HepG2 (cell line): ENCODE data around the gene TCEANC2. TPM values are rescaled to one million over a fixed set of nuclear protein-coding genes. Genes with fewer than 3 reads are reported as not detected.

Experiments used
- FOXA1 ChIP-seq, 2 experiments: fragments of 450-650 bp in 1 of 2; sonication (generic) in 1 of 2; formaldehyde crosslinking in 1 of 2; IDR thresholded peaks; 2 replicates each; pipeline versions ENCODE4 v1.4.0 to v1.6.1; 2016 to 2020; ENCODE audit warnings: missing genetic modification reagents in 1 of 2
- microRNA-seq: library from miRNA; unstranded; fragments of <30 nt; microRNA quantifications from one replicate; pipeline ENCODE4, GENCODE V29; 2020
- polyA plus RNA-seq, 8 experiments: library from polyadenylated mRNA; depleted of rRNA in 3 of 8; stranded (reverse) in 7 of 8; unstranded in 1 of 8; fragments of >200 nt; fragmentation: Illumina TruSeq in 4 of 8; extraction: Trizol in 4 of 8; gene quantifications; 2 replicates each; pipeline versions ENCODE4 v1.2.1 to v1.2.3, GENCODE V29; 2011 to 2016; ENCODE audit warnings: low read depth in 4 of 8, missing spikeins in 1 of 8, mixed read lengths in 1 of 8; ENCODE audit not compliant: insufficient read depth in 1 of 8
- small RNA-seq, 3 experiments: library from RNA; depleted of rRNA; stranded (forward); fragments of <200 nt; gene quantifications; one replicate each; pipeline ENCODE3, GENCODE V24; 2012; ENCODE audit warnings: low read depth in 2 of 3, low replicate concordance in 1 of 3; ENCODE audit not compliant: insufficient read length in 3 of 3, insufficient read depth in 2 of 3
- total RNA-seq, 5 experiments: library from RNA; depleted of rRNA; stranded (reverse); fragments of >200 nt; fragmentation: Illumina TruSeq; extraction: Trizol; gene quantifications; 2 replicates each; pipeline ENCODE4 v1.2.3, GENCODE V29; 2016; ENCODE audit warnings: low read depth in 1 of 5

The TCEANC2 gene
- total and polyA plus RNA-seq, 2 of the 13 experiments (the other 11 are each of a cell fraction or from before 2014, with no cell fraction given) = 3.8 to 5.0 TPM

- no peak for TF ChIP-seq FOXA1 (IDR thresholded peaks at IDR 0.05)
- no peak for TF ChIP-seq FOXA1 (CRISPR knock-in tag; IDR thresholded peaks at IDR 0.05)
- TF ChIP-seq, all 625 proteins: peak for 27
Measured at GRCh38 chr1:54153535-54154439, 100.4 kb downstream of the TCEANC2 start (continued).

Small RNAs within 50 kb of the gene (microRNA-seq; reads per million reads assigned to microRNA genes)
- gene MIR4781 = 0.51 reads per million

Small RNAs within 50 kb of the gene (small RNA-seq; reads per million reads assigned to genes)
- gene AL353898.1 = 0 reads per million in 3 experiments
- 0 reads per million in 3 experiments for gene AL353898.2

Other genes with a start within 250 kb of the TCEANC2 start
- gene NDC1, start 215.3 kb upstream of the TCEANC2 start, total RNA-seq (2016; rRNA removed; fragmentation: Illumina TruSeq; extraction: Trizol) = 44.6 and 50.9 TPM in 2 replicates
- 20.9 and 38.1 TPM in 2 replicates for gene NDC1, start 215.3 kb upstream of the TCEANC2 start, polyA plus RNA-seq (2011; rRNA removed)
- 19.0 and 21.1 TPM in 2 replicates for gene YIPF1, start 163.8 kb upstream of the TCEANC2 start, total RNA-seq (2016; rRNA removed; fragmentation: Illumina TruSeq; extraction: Trizol)
- 30.8 and 31.9 TPM in 2 replicates for gene YIPF1, start 163.8 kb upstream of the TCEANC2 start, polyA plus RNA-seq (2011; rRNA removed)
- 31.1 and 45.6 TPM in 2 replicates for gene DIO1, start 159.4 kb upstream of the TCEANC2 start, total RNA-seq (2016; rRNA removed; fragmentation: Illumina TruSeq; extraction: Trizol)
- gene DIO1, start 159.4 kb upstream of the TCEANC2 start, polyA plus RNA-seq (2011; rRNA removed) = 13.5 and 16.3 TPM in 2 replicates
- 48.0 and 52.8 TPM in 2 replicates for gene IFT25, start 107.9 kb upstream of the TCEANC2 start, total RNA-seq (2016; rRNA removed; fragmentation: Illumina TruSeq; extraction: Trizol)
- 12.7 and 19.7 TPM in 2 replicates for gene IFT25, start 107.9 kb upstream of the TCEANC2 start, polyA plus RNA-seq (2011; rRNA removed)
- gene LRRC42, start 107.3 kb upstream of the TCEANC2 start, total RNA-seq (2016; rRNA removed; fragmentation: Illumina TruSeq; extraction: Trizol) = 43.6 and 55.1 TPM in 2 replicates
- 27.2 and 30.6 TPM in 2 replicates for gene LRRC42, start 107.3 kb upstream of the TCEANC2 start, polyA plus RNA-seq (2011; rRNA removed)
- 1.2 and 2.5 TPM in 2 replicates for gene LDLRAD1, start 35.4 kb upstream of the TCEANC2 start, total RNA-seq (2016; rRNA removed; fragmentation: Illumina TruSeq; extraction: Trizol)
- 13.5 and 14.0 TPM in 2 replicates for gene LDLRAD1, start 35.4 kb upstream of the TCEANC2 start, polyA plus RNA-seq (2011; rRNA removed)
- 98.2 and 147 TPM in 2 replicates for gene TMEM59, start 404 bp upstream of the TCEANC2 start, total RNA-seq (2016; rRNA removed; fragmentation: Illumina TruSeq; extraction: Trizol)
- 354 and 363 TPM in 2 replicates for gene TMEM59, start 404 bp upstream of the TCEANC2 start, polyA plus RNA-seq (2011; rRNA removed)
- not detected in 2 replicates for gene CDCP2, start 99.4 kb downstream of the TCEANC2 start, total RNA-seq (2016; rRNA removed; fragmentation: Illumina TruSeq; extraction: Trizol)
- gene CDCP2, start 99.4 kb downstream of the TCEANC2 start, polyA plus RNA-seq (2011; rRNA removed) = 0.03 TPM in 1 of 2 replicates, not detected in the other
- gene CYB5RL, start 146.4 kb downstream of the TCEANC2 start, total RNA-seq (2016; rRNA removed; fragmentation: Illumina TruSeq; extraction: Trizol) = 4.1 and 5.0 TPM in 2 replicates
- 3.7 and 3.9 TPM in 2 replicates for gene CYB5RL, start 146.4 kb downstream of the TCEANC2 start, polyA plus RNA-seq (2011; rRNA removed)
- 127 and 143 TPM in 2 replicates for gene MRPL37, start 146.6 kb downstream of the TCEANC2 start, total RNA-seq (2016; rRNA removed; fragmentation: Illumina TruSeq; extraction: Trizol)
- 26.5 and 31.7 TPM in 2 replicates for gene MRPL37, start 146.6 kb downstream of the TCEANC2 start, polyA plus RNA-seq (2011; rRNA removed)